Colonic mucosa (tissue), 4 donors: Measurements from ENCODE around the gene NRG3. TPM values are rescaled to one million over a fixed set of nuclear protein-coding genes. Genes with fewer than 3 reads are reported as not detected.

ENCODE experiments used
- DNase-seq: peaks from one replicate; pipeline ENCODE4 v3.0.0-alpha.2; 2020
- H3K27ac ChIP-seq: fragments of 200-600 bp; one replicate; pipeline ENCODE4 v1.8.0; 2021
- H3K27me3 ChIP-seq: fragments of 200-600 bp; one replicate; pipeline ENCODE4 v1.8.0; 2021
- H3K36me3 ChIP-seq: fragments of 200-600 bp; one replicate; pipeline ENCODE4 v1.8.0; 2021
- H3K4me1 ChIP-seq: fragments of 200-600 bp; one replicate; pipeline ENCODE4 v1.8.0; 2021; ENCODE audit warnings: mild to moderate bottlenecking
- H3K4me3 ChIP-seq: fragments of 200-600 bp; one replicate; pipeline ENCODE4 v1.8.0; 2021
- H3K9ac ChIP-seq, 2 donors: one replicate each; pipeline ENCODE4 v1.7.0; 2013; ENCODE audit warnings: control low read depth in 2 of 2, low read depth in 2 of 2, low read length in 2 of 2
- H3K9me3 ChIP-seq: fragments of 200-600 bp; one replicate; pipeline ENCODE4 v1.8.0; 2021
- intact Hi-C: fragments of 100-400 bp; cut with DNase I; formaldehyde crosslinking; loops from one replicate; pipeline ENCODE4 v1.14.1; 2022
- total RNA-seq, 2 donors: library from RNA; stranded (reverse); fragmentation: NEBNext Ultra II Directional in 1 of 2; extraction: Animal tissue kit (Norgen Biotek cat#: 25700) in 1 of 2; gene quantifications; one replicate each; pipeline ENCODE4 v1.2.1, GENCODE V29; 2021
- TF ChIP-seq, protein P1 (sequence below): fragments of 200-600 bp; IDR thresholded peaks from one replicate; pipeline ENCODE4 v1.8.0; 2022; ENCODE audit warnings: antibody characterized with exemption, mild to moderate bottlenecking
- donor health status: healthy.
- donor health status: DM: no; HTN: no; CAD: no.
- donor health status: DM: no; HTN: no; CAD: no.

The NRG3 gene
- total RNA-seq, 2 donors from 2014 or later: 0.24 TPM; not detected in 1

DNA sequence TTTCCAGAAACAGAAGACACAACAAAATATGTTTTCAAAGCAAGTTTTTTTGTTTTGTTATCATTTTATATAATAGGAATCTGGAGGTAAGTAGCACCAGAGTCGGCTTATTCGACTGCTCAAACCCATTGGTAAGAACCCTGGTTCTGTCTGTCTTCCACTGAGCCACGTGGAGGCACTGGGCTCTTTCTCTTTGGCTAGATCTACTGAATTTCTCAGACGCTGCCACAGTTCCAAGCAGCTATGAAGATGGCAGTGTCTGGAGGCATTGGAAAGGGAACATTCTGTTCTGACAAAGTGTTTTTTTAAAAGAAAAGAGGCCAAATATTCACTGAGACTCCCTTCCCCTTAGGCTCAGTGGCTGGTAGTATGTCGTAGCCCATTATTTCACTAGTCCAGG, 338.8 kb downstream of the NRG3 start:
- Histone ChIP-seq H3K4me3 (no peak overlapping the region), H3K9me3 (no peaks in the 10 kb centered on the region), H3K27me3 (no peaks in the 10 kb centered on the region), H3K9ac (no peak overlapping the region), H3K4me1 (no peaks in the 10 kb centered on the region), H3K27ac (no peak overlapping the region), H3K36me3 (no peaks in the 10 kb centered on the region)
- DNase-seq: no peak
- TF ChIP-seq, protein P1, sequence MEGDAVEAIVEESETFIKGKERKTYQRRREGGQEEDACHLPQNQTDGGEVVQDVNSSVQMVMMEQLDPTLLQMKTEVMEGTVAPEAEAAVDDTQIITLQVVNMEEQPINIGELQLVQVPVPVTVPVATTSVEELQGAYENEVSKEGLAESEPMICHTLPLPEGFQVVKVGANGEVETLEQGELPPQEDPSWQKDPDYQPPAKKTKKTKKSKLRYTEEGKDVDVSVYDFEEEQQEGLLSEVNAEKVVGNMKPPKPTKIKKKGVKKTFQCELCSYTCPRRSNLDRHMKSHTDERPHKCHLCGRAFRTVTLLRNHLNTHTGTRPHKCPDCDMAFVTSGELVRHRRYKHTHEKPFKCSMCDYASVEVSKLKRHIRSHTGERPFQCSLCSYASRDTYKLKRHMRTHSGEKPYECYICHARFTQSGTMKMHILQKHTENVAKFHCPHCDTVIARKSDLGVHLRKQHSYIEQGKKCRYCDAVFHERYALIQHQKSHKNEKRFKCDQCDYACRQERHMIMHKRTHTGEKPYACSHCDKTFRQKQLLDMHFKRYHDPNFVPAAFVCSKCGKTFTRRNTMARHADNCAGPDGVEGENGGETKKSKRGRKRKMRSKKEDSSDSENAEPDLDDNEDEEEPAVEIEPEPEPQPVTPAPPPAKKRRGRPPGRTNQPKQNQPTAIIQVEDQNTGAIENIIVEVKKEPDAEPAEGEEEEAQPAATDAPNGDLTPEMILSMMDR: no peak
- intact Hi-C loops: no loop called here

DNA sequence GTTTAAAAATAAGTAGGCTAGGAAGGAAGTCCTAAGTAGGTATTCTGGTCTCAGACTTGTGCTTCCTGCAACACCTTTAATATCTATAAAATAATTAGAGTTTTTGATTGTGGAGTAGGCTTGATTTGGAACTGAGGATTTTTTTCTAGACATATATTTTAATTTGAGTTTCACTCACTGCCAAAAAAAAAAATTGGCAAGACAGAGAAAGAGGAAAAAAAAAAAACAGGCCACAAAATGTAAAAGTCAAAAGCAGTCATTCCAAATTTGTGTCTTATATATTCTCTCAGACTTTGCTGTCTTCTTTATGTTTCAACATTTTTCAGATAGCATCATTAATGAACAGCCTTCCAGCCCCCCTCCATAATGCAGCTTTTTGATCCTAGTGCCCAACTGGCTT, 346.1 kb downstream of the NRG3 start:
- TF ChIP-seq, protein P1: no peak
- no peaks in the 10 kb centered on the region for H3K27me3 ChIP-seq
- H3K9ac ChIP-seq: no peak overlapping the region
- intact Hi-C loops: no loop called here
- no peak overlapping the region for H3K27ac ChIP-seq
- DNase-seq: no peak
- no peak overlapping the region for H3K4me3 ChIP-seq
- H3K9me3 ChIP-seq: no peaks in the 10 kb centered on the region
- H3K4me1 ChIP-seq: no peaks in the 10 kb centered on the region
- no peaks in the 10 kb centered on the region for H3K36me3 ChIP-seq

DNA sequence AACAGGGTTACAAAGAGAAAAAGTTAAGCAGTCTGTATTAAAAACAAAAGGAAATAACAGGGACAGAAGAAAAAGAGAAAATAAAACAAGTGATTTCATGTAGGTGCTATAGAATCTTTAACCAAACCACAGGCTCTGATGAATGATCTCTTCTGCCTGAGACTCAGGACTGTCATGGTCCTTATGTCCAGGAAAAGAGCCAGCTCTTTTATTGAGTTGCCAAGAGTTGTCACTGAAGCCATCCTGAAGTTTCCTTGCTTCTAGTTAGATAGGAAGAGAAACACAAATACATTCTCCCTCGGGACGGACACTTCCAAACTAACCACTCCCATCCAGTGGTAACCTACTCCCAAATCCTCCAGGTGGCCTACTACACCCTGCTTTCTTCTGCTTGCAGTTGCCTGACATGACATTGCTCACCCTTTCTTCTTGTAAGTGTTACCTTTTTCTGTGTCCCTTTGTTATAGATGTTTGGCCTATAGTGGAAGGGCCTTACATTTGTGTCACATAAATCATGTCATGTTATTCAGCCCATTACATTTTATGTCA, 346.7 kb downstream of the NRG3 start:
- Histone ChIP-seq H3K27me3 (no peaks in the 10 kb centered on the region), H3K9me3 (no peaks in the 10 kb centered on the region), H3K36me3 (no peaks in the 10 kb centered on the region), H3K4me1 (no peaks in the 10 kb centered on the region), H3K9ac (no peak overlapping the region), H3K27ac (no peak overlapping the region), H3K4me3 (no peak overlapping the region)
- no peak for DNase-seq
- intact Hi-C loops: loop anchor here (2.0 kb wide), 1 partner anchor 155 kb away; no protein-coding TSS in a partner anchor
- TF ChIP-seq, protein P1: no peak

DNA sequence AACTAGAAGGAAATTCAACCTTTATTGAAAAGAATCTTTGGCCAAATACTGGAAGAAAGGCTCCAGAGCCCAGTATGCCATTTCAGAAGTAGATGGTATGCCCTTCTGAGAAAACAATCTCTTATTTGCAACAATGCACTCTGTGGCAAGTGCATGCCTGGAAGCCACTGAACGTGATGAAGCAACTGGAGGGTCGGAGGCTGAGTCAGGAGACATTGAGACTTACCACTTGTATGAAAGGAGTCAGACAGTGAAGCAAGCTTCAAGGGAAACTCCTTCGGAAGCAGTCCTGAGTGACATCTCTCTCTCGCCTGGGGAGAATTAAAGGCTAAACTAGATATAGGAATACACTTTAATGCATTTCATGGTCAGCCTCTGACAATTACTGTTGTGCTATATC, 353.7 kb downstream of the NRG3 start:
- H3K4me3 ChIP-seq: no peak overlapping the region
- H3K4me1 ChIP-seq: no peaks in the 10 kb centered on the region
- H3K27me3 ChIP-seq: no peaks in the 10 kb centered on the region
- TF ChIP-seq, protein P1: no peak
- intact Hi-C loops: no loop called here
- no peak overlapping the region for H3K9ac ChIP-seq
- H3K27ac ChIP-seq: no peak overlapping the region
- H3K36me3 ChIP-seq: no peaks in the 10 kb centered on the region
- no peaks in the 10 kb centered on the region for H3K9me3 ChIP-seq
- DNase-seq: no peak

DNA sequence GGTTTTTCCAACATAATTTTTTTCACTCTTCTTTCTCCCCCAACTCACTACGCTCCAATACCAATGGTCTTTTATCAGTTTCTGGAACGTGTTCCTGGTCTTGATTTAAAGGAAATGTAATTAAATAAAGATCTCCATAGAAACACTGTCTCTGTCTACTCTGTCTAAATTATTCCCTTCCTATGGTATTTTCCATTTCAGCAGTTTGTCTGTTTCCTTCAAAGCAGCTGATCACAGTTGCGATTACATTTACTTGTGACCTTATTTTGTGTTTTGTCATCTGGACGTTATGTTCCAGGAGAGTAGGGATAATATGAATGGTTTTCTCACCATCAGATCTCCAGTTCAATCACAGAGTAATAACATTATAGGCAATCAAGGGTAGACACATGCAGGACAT, 359.2 kb downstream of the NRG3 start:
- TF ChIP-seq, protein P1: no peak
- H3K27me3 ChIP-seq: no peaks in the 10 kb centered on the region
- intact Hi-C loops: no loop called here

More for the DNA sequence above, 359.2 kb downstream of the NRG3 start:
- no peaks in the 10 kb centered on the region for H3K4me1 ChIP-seq
- H3K4me3 ChIP-seq: no peak overlapping the region
- H3K9ac ChIP-seq: no peak overlapping the region
- H3K9me3 ChIP-seq: no peaks in the 10 kb centered on the region
- no peak overlapping the region for H3K27ac ChIP-seq
- no peaks in the 10 kb centered on the region for H3K36me3 ChIP-seq
- DNase-seq: no peak
